Osteoblast (primary cell): ENCODE measurements around the gene TRIML1. TPM values are rescaled to one million over a fixed set of nuclear protein-coding genes. Genes with fewer than 3 reads are reported as not detected.
A peak's percentile ranks its signal among the peaks of the same experiment; 100 is the strongest.

Experiments
- DNase-seq: peaks from one replicate; pipeline ENCODE4 v3.0.0; 2011; ENCODE audit warnings: low spot score, mixed read lengths; ENCODE audit not compliant: insufficient read length; ENCODE audit errors: missing footprints
- H2AFZ ChIP-seq: 2 replicates; pipeline ENCODE4 v1.6.0; 2011; ENCODE audit warnings: mild to moderate bottlenecking, low read length
- H3K27ac ChIP-seq: 2 replicates; pipeline ENCODE4 v1.5.1; 2011; ENCODE audit warnings: mild to moderate bottlenecking, low read depth, low read length, moderate library complexity
- H3K27me3 ChIP-seq: 2 replicates; pipeline ENCODE4 v1.6.0; 2012; ENCODE audit warnings: mild to moderate bottlenecking, control low read depth, inconsistent platforms, low read length, moderate library complexity; ENCODE audit not compliant: insufficient read depth
- H3K36me3 ChIP-seq: 2 replicates; pipeline ENCODE4 v1.5.1; 2011; ENCODE audit warnings: mild to moderate bottlenecking, low read length, control low read depth, moderate library complexity; ENCODE audit not compliant: insufficient read depth
- H3K4me1 ChIP-seq: 2 replicates; pipeline ENCODE4 v1.5.1; 2011; ENCODE audit warnings: mild to moderate bottlenecking, low read length, control low read depth, moderate library complexity; ENCODE audit not compliant: insufficient read depth
- H3K4me2 ChIP-seq: 2 replicates; pipeline ENCODE4 v1.6.0; 2011; ENCODE audit warnings: mild to moderate bottlenecking, low read length; ENCODE audit not compliant: insufficient read depth
- H3K4me3 ChIP-seq: fragments of 200-600 bp; sonication (generic); 3 replicates; pipeline ENCODE4 v1.5.1; 2012; ENCODE audit warnings: mild to moderate bottlenecking, low read length, inconsistent platforms; ENCODE audit not compliant: insufficient read depth
- H3K79me2 ChIP-seq: 2 replicates; pipeline ENCODE4 v1.6.0; 2012; ENCODE audit warnings: mild to moderate bottlenecking, low read length, control low read depth, inconsistent platforms; ENCODE audit not compliant: insufficient read depth
- H3K9me3 ChIP-seq: 2 replicates; pipeline ENCODE4 v1.5.1; 2011; ENCODE audit warnings: low read depth, low read length, control low read depth
- H4K20me1 ChIP-seq: 2 replicates; pipeline ENCODE4 v1.6.0; 2012; ENCODE audit warnings: mild to moderate bottlenecking, low read length, control low read depth; ENCODE audit not compliant: insufficient read depth
- small RNA-seq: library from RNA; depleted of rRNA; stranded (forward); fragments of <200 nt; gene quantifications from one replicate; pipeline ENCODE3, GENCODE V24; 2012
- total RNA-seq: library from RNA; depleted of rRNA; stranded (reverse); fragments of >200 nt; gene quantifications from 2 replicates; pipeline ENCODE4 v1.2.3, GENCODE V29; 2012
- TF ChIP-seq, protein P1 (sequence below): IDR thresholded peaks from 2 replicates; pipeline ENCODE4 v1.5.1; 2011; ENCODE audit warnings: mild to moderate bottlenecking, low read depth, low read length, moderate library complexity; ENCODE audit errors: extremely low read depth

The TRIML1 gene
- total RNA-seq, 1 donor = not detected

DNA sequence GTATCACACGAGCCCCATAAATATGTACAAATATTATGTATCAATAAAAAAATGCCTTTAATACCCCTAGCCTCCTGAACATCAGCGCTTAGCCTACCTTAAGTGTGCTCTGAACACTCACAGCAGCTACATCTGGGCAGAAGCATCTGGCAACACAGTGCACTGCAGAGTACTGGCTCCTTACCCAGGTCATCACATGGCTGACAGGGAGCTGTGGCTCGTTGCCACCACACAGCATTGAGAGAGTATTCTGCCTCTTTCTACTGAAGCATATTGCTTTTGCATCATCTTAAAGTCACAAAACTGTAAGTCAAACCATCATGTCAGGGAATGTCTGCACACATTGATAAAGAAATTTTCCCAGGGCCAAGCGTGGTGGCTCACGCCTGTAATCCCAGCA lies 55.2 kb downstream of the TRIML1 start:
- Histone ChIP-seq H3K9me3 (no peaks in the 10 kb centered on the region), H3K4me1 (peaks cover 10% of the 10 kb centered on the region), H3K79me2 (no peaks in the 10 kb centered on the region), H3K4me2 (no peak overlapping the region), H4K20me1 (no peaks in the 10 kb centered on the region), H3K27ac (no peak overlapping the region), H3K27me3 (no peaks in the 10 kb centered on the region), H3K4me3 (no peak overlapping the region), H3K36me3 (no peaks in the 10 kb centered on the region), H2AFZ (no peak overlapping the region)
- no peak for DNase-seq
- TF ChIP-seq, protein P1, sequence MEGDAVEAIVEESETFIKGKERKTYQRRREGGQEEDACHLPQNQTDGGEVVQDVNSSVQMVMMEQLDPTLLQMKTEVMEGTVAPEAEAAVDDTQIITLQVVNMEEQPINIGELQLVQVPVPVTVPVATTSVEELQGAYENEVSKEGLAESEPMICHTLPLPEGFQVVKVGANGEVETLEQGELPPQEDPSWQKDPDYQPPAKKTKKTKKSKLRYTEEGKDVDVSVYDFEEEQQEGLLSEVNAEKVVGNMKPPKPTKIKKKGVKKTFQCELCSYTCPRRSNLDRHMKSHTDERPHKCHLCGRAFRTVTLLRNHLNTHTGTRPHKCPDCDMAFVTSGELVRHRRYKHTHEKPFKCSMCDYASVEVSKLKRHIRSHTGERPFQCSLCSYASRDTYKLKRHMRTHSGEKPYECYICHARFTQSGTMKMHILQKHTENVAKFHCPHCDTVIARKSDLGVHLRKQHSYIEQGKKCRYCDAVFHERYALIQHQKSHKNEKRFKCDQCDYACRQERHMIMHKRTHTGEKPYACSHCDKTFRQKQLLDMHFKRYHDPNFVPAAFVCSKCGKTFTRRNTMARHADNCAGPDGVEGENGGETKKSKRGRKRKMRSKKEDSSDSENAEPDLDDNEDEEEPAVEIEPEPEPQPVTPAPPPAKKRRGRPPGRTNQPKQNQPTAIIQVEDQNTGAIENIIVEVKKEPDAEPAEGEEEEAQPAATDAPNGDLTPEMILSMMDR = no peak

DNA sequence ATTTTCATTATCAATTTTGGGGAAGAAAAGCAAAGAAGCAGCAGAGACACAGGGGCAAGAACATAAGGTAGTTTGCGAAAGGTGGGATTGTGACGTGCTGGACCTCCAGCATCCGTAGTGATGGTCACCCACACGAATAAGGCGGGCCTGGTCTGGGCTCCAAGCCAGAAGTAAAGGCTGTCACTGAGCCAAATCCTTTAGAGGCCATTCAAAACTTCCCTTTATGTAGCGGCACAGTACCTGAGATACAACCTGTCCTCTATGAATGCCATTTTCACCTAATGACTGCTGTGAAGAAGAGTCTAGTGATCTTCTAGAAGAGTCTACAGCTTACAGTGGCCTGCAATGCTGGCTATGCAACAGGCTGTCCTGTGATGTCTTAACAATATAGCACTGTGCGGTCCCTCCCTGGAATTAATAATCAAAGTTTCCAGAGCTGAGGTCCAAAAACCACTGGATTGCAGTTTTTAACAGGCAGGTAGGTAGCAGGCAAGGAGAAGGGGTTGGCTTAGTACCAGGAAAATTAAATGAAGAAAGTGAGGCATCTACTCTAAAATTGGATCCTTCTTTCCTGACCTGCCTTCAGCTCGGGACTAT lies 56.2 kb downstream of the TRIML1 start:
- Histone ChIP-seq H3K4me2 (peak overlapping the region; percentile 46), H3K27me3 (no peaks in the 10 kb centered on the region), H3K4me3 (no peak overlapping the region), H4K20me1 (no peaks in the 10 kb centered on the region), H2AFZ (no peak overlapping the region), H3K36me3 (no peaks in the 10 kb centered on the region), H3K4me1 (peaks cover 14% of the 10 kb centered on the region), H3K9me3 (no peaks in the 10 kb centered on the region), H3K79me2 (no peaks in the 10 kb centered on the region), H3K27ac (no peak overlapping the region)
- TF ChIP-seq, protein P1 = no peak
- DNase-seq = no peak

DNA sequence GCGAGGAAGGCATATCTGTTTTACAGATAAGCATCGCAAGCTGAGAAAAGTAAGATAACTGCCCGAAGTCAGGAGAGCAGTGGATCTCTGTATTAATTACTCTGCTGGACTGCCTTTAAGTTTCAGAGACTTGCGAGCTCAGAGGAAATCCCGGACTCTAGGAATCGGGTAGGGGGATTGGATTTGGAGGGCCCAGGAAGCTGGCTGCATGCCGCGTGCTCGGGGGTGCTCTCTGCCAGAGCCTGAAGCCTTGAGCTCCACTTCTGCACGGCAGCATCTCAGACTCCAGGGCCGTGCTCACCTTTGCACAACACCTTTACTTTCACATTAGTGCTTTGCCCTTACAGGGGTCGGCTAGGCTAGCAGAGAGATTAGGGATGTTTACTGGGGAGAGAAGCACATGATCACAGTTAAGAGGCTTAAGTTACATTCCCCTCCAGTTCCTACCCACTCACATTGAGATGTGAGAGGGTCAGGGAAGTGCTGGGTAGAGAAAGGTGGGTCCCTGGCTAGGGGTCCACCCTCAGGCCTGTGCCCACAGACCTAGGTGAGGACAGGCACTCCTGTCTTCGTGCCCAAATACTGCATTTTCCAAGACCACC lies 57.0 kb downstream of the TRIML1 start:
- DNase-seq = no peak
- TF ChIP-seq, protein P1 = no peak
- H3K36me3 ChIP-seq = no peaks in the 10 kb centered on the region
- peak overlapping the region; percentile 50 for H2AFZ ChIP-seq
- peaks cover 20% of the 10 kb centered on the region for H3K4me1 ChIP-seq
- H3K27ac ChIP-seq = no peak overlapping the region
- no peaks in the 10 kb centered on the region for H4K20me1 ChIP-seq
- no peaks in the 10 kb centered on the region for H3K9me3 ChIP-seq
- H3K4me2 ChIP-seq = peak overlapping the region; percentile 46
- no peaks in the 10 kb centered on the region for H3K27me3 ChIP-seq
- no peaks in the 10 kb centered on the region for H3K79me2 ChIP-seq
- H3K4me3 ChIP-seq = peak overlapping the region; percentile 13

Small RNAs within 50 kb of the gene (small RNA-seq; reads per million reads assigned to genes)
- not detected for gene RNU6-173P

Other genes with a start within 250 kb of the TRIML1 start
- gene ZFP42, start 143.7 kb upstream of the TRIML1 start, total RNA-seq = not detected in 2 replicates
- gene TRIML2, start 29.8 kb upstream of the TRIML1 start, total RNA-seq = under 0.01 TPM in 1 of 2 replicates, not detected in the other